22Rv1 (cell line): ENCODE data around the gene HIVEP3.

Source experiments
- ZFX ChIP-seq: fragments of 450-650 bp; IDR thresholded peaks from 2 replicates; pipeline ENCODE4 v1.6.1; 2017; ENCODE audit warnings: antibody characterized with exemption, borderline replicate concordance
- TF ChIP-seq, protein P1 (sequence below): fragments of 450-650 bp; IDR thresholded peaks from 2 replicates; pipeline ENCODE4 v1.5.1; 2017; ENCODE audit warnings: mild to moderate bottlenecking

DNA sequence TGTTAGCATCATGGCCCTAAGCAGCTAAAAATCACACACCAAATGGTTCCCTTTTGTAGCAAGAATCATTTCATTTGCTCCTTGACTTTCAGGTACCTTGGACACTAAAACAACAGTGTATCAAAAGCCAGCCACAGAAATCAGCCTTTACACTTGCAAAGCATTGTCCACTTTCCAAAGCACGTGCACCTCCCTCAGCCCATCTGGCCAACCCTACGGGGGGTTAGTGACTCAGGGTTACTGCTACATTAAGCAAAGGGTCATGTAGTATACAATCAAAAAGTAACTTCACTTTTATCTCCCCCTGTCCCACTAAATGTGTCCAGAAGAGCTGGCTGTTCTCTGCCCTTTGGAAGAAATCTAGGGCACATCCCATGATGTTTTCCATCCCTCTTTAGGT is 149.7 kb downstream of the HIVEP3 start:
- TF ChIP-seq, protein P1, sequence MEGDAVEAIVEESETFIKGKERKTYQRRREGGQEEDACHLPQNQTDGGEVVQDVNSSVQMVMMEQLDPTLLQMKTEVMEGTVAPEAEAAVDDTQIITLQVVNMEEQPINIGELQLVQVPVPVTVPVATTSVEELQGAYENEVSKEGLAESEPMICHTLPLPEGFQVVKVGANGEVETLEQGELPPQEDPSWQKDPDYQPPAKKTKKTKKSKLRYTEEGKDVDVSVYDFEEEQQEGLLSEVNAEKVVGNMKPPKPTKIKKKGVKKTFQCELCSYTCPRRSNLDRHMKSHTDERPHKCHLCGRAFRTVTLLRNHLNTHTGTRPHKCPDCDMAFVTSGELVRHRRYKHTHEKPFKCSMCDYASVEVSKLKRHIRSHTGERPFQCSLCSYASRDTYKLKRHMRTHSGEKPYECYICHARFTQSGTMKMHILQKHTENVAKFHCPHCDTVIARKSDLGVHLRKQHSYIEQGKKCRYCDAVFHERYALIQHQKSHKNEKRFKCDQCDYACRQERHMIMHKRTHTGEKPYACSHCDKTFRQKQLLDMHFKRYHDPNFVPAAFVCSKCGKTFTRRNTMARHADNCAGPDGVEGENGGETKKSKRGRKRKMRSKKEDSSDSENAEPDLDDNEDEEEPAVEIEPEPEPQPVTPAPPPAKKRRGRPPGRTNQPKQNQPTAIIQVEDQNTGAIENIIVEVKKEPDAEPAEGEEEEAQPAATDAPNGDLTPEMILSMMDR = no peak
- no peak for TF ChIP-seq ZFX
